GM12892 (cell line): ENCODE measurements around the gene SH3GL3.

Experiments used
- POLR2A ChIP-seq: IDR thresholded peaks from 2 replicates; pipeline ENCODE4 v1.6.1; 2011; ENCODE audit warnings: low read depth, low read length, control low read depth
- POLR2AphosphoS5 ChIP-seq: IDR thresholded peaks from 2 replicates; pipeline ENCODE4 v1.6.1; 2011; ENCODE audit warnings: low read depth, low read length, control low read depth
- TAF1 ChIP-seq: IDR thresholded peaks from 2 replicates; pipeline ENCODE4 v1.6.1; 2011; ENCODE audit warnings: low read depth, mild to moderate bottlenecking, control low read depth, low read length, borderline replicate concordance

GRCh38 chr15:83626171-83626802 is 179.1 kb downstream of the SH3GL3 start:
- TF ChIP-seq POLR2A (no peak), POLR2AphosphoS5 (no peak), TAF1 (no peak)
